ENCODE data around the gene CHST8.

CHST8 gene

GRCh38 chr19:33773704-33774624, 152.2 kb downstream of the CHST8 start:
- DNase-seq = no peak

DNA sequence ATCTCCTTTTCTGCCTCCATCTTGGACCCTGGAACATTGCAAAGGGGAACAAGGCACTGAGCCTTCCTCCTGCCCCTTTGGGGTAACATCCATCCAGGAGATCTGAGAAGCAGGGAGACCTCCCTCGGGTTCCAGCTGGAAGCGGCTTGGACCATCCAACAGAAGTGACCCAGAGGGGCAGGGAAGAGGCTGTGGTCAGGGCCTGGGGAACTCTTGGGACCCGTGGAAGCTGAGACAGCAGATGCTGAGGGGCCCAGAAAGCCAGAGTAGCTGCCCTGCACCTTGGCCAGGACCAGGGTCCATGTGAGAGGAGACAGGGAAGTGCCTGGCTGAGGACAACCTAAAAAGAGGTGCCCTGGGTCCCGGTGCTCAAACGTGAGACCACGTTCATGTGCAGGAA, 153.0 kb downstream of the CHST8 start:
- no peak for DNase-seq

GRCh38 chr19:33775731-33776487, 154.2 kb downstream of the CHST8 start:
- DNase-seq = no peak

DNA sequence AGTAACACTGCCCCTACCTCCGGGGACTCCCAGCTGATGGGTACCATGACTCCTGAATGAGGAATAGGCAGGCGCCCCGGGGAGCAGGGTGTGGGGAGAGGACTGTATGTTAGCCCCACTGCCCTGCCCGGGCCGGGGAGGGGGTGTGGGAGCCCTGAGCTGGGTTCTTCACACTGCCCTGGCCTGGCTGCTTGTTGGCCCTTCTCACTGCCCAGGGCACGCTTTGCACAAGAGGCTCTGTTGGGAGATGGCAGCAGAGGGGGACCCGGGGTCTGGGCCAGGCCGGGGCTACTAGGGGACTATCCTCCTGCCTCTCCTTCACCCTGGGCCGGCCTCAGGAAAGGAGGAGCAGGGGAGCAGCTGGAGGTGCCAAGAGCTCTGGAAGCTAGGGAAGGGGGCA, 155.6 kb downstream of the CHST8 start:
- no peak for DNase-seq

DNA sequence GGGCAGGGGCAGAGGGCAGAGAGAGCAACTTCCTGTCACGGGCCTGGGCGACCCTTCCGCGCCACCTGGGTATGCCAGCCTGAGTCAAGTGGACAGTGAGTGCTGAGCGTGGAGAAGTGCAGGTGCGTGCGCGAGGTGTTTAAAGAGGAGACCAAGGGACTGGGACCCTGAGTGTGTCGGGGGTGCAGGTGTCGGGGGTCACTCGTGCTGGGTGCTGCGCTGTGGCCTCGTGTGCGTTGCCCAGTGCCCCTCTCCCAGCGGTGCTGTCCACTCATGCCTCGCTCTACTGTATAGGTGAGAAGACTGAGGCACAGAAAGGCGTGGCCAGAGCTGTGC, 156.0 kb downstream of the CHST8 start:
- DNase-seq = no peak

DNA sequence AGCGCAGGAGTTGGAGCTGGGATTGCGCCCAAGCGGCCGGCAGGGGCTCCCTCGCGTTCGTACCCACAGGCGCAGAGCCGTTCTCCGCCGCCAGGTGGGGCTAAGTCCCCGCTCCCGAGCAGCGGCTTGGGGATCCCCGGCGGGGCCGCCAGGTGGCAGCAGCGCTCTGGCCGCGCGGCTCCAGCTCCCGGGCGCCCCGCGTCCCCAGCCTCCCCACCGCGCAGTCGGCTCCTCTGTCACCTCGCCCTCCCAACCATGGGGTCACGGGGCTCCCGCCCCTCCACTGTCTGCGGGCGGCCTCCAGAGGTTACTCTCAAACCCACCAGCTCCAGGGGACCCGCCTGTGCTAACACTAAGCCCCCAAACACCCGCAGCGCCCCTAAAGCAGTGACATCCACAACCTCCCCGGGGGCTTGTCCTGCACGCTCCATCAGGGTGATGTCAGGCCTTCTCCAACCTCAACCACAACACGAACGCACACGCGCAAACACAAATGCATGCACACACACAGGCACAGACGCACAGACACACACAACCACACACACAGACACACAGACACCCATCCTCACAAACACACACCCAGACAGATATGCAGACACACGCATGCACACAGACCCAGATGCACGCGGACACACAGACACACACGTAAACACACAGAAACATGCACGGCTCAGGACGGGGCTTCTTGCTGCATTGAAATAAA, 156.5 kb downstream of the CHST8 start:
- peak; percentile 76 for DNase-seq

GRCh38 chr19:33779849-33780248, 158.1 kb downstream of the CHST8 start:
- DNase-seq = no peak

- no peak for DNase-seq
Measured at GRCh38 chr19:33780251-33780650, 158.5 kb downstream of the CHST8 start.

- no peak for DNase-seq
Measured at GRCh38 chr19:33780746-33781145, 159.0 kb downstream of the CHST8 start.

DNA sequence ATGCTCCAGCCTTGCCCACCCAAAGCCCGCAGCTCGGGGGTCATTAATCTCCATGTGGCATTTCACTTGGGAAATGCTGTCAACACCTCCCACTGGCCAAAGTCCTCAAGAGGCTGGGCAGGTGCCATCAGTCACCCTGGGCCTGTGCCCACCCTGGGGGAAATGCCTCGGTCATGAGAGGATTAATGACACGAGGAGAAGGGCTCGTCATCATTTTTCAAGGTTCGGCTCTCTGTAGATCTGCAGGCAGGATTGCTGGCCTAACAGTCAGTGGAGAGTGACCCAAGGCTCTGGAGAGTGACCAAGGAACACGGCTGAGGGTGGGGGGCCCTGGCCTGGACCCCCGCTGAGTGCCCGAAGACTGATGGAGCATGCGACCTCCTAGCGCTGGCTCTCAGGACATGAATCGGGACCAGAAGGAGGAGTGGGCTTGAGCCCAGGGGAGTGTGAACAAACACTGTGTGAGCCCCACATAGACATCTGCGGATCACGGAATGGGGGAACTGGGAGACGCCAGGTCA, 159.7 kb downstream of the CHST8 start:
- DNase-seq = no peak

DNA sequence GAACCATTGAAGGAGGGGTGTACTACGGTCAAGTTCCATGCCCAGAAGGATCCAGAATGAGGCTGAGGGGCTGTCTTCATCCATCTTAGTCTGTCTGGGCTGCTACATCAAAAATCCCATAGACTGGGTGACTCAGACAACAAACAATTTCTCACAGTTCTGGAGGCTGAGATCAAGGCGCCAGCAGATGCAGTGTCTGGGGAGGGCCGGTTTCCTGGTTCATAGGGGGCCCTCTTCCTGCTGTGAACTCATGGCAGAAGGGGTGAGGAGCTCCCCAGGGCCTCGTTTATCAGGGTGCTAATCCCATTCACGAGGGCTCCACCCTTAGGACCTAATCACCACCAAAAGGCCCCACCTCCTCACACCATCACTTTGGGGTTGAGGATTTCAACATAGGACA, 160.2 kb downstream of the CHST8 start:
- no peak for DNase-seq

- no peak for DNase-seq
Measured at GRCh38 chr19:33784432-33784831, 162.7 kb downstream of the CHST8 start.

DNA sequence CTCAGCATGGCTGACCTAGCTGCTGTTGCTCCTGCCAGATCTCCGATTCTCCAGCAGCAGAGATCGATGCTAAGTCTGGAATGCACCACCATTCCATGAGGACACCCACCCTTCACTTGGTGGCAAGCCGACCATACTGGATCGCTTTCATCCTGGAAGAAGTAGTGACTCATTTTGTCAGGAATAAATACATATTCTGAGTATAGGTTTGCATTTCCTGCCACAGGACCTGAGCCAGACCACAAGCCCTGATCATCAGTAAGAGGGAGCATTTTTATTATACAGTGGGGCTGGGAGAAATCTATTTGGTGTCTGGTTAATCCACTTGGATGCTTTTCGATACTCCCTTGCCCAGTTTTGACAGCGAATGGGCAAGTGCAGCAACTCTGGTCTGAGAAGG, 164.0 kb downstream of the CHST8 start:
- DNase-seq = no peak

- DNase-seq = no peak
Measured at GRCh38 chr19:33788676-33789075, 166.9 kb downstream of the CHST8 start.

DNA sequence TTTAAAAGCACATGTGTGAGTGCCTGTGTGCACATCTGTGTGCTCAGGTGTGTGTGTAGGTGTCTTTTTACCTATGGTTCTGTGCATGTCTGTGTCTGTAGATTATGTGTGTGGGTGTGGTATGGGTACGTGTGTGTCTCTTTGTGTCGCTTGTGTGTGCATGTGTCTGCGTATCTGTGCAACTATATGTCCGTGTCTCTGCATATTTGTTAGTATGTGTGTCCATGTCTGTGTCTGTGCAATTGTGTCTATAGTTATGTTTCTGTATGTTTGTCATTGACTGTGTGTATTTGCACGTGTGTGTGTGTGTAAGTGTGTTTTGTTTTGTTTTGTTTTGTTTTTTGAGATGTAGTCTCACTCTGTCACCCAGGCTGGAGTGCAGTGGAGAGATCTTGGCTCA, 167.6 kb downstream of the CHST8 start:
- no peak for DNase-seq

- DNase-seq = no peak
Measured at GRCh38 chr19:33794683-33795369, 173.1 kb downstream of the CHST8 start.

DNA sequence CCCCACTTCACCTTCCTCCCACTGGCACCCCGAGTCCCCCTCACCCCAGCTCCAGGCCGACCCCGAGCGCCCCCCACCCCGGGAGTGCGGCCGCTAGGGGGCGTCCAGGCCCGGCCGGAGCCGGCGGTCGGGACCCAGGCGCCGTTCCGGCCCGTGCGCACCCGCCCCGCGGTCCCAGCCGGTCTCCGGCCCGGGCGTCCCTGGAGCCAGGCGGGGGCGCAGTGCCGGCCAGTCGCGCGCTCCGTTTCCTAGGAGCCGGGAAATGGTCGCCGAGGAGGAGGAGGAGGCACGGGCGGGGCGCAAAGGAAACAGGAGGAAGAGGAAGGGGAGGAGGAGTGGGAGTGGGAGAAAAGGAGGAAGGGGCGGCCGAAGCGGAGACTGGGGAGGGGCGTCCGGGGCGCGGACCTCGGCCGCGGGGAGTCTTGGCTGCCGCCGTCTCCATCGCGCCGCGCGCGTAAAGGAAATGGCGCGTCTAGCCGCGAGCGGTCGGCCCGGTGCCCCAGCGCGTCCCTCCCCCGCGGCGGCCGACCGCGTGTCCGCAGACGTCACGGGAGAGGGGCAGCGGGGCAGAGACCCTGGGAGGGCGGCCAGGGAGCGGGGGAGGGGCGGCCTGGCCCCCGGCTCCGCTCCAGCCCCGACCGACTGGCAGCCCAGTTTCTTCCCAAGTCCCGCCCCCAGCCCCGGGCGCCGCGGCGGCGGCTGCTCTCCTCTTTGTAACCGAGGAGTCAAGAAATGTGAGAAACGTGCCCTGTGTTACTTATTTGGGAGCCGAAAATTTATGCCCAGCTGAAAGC, 173.8 kb downstream of the CHST8 start:
- DNase-seq = peak; percentile 41

DNA sequence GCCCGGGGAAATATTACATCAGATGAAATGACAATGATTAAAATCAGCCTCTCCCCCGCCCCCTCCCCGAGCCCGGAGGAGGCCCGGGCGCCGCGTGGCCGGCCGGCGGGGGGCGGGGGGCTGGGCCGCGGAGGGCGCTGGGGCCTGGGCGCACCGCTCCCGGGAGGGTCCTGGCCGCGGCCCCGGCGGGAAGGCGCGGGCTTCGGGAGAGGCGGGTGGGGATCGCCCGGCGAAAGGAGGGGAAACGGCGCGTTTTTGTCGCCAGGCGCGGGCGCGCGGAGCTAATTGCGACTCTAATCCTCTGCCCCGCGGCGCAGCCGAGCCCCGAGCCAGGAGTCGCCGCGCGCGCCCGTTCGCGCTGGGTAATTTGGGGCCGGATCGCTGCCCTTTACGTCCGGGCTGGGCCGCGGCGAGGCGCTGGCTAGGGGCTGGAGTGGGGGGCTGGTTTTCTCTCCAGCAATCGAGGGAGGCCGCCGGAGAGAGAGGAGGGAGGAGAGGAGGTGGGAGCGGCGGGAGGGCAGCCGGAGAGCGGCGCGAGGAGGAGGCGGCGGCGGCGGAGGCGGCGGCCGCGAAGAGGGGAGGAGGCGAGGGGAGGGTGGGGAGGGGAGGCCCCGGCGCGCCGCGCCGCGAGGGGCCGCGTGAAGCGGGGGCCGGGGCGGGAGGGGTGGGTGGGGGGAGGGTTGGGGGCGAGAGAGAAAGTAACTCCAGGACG, 174.6 kb downstream of the CHST8 start, which contains the start of gene KCTD15:
Gene KCTD15 (plus strand): TSS at position 707 of the 712 bp plus-strand sequence. CDS start 3,585 bp downstream, outside the sequence.
- no peak for DNase-seq

DNA sequence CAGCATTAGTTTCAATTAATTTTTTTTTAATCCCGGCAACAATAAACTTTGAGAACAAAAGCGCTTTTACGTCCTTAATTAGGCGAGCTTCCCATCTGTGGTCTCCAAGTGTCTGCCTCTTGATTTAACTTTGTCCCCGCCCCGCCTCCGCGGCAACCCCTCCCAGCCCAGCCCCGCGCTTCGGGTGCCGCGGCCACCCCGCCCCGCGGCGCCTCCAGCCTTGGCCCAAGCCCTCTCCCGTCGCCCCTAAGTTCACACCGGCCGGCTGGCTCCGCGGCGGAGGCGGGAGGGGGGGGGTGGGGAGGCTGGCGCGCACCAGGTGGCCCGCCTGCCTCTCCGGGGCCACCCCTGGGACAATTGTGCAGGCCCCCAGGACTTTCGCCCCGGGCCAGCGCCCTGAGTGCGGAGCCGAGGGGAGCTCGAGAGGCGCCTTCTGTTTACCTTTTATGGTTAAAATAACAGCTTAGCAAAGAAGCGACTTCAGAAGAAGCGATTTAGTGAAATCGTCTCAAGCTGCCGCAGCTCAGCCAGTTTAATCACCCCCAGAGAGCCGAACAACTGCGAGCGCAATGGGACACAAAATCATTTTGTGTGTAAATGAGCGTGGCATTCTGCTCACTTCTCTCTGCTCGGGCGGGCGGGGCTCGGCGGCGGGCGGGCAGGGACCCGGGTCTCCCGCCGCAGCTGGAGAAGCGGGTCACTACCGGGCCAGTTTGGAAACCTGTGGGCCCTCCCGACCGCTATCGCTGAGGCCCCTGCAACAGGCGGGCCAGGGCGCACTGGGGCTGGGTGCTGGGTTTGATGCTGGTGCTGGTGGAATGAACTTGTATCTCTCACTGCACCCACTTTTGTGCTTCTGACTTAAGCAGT, 176.3 kb downstream of the CHST8 start:
- no peak for DNase-seq

DNA sequence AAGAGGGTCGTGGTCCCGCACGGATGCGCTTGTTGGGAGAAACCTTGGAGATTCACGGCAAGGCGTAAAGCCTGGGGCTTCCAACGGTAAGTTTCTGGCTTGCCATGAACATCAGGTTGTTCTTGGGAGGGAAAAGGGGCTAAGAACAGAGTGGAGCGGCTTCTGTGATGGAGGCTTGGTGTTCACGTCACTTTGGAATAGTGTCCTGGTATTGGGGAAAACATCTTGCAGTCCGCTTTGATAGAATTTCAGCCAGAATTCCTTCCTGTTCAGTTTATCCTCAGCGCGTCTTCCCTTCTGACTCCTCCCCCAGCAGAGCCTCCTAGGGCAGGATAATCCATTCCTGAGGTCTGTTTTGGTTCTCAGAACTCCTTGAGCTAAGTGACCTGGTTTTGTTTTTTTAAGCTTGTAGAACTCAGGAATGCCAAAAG, 176.9 kb downstream of the CHST8 start:
- DNase-seq = no peak

All from CD4-positive, alpha-beta T cell treated with Interferon gamma for 1 hour (primary cell).